SK-N-SH treated with all-trans-retinoic acid at 6 μM for 48 hours (cell line): Measurements from ENCODE around the gene DOHH.

ENCODE experiments used
- ARNTL ChIP-seq: fragments of 450-650 bp; formaldehyde crosslinking; IDR thresholded peaks from 2 replicates; pipeline ENCODE4 v1.5.0; 2020; ENCODE audit warnings: low read depth, mild to moderate bottlenecking, moderate library complexity, borderline replicate concordance
- CREB5 ChIP-seq: fragments of 250-450 bp; sonication (Bioruptor Pico); IDR thresholded peaks from 2 replicates; pipeline ENCODE4 v1.5.1; 2020; ENCODE audit warnings: low read depth, mild to moderate bottlenecking, moderate library complexity
- ESRRG ChIP-seq: fragments of 250-450 bp; sonication (Bioruptor Pico); IDR thresholded peaks from 2 replicates; pipeline ENCODE4 v1.6.1; 2021; ENCODE audit warnings: mild to moderate bottlenecking
- GLIS3 ChIP-seq: fragments of 250-450 bp; sonication (Bioruptor Pico); IDR thresholded peaks from 2 replicates; pipeline ENCODE4 v1.5.0; 2020; ENCODE audit warnings: mild to moderate bottlenecking, moderate library complexity
- ISL1 ChIP-seq: fragments of 250-450 bp; sonication (Bioruptor Pico); IDR thresholded peaks from 2 replicates; pipeline ENCODE4 v2.1.2; 2022; ENCODE audit warnings: mild to moderate bottlenecking, moderate library complexity
- PPARA ChIP-seq: fragments of 250-450 bp; sonication (Bioruptor Pico); IDR thresholded peaks from 2 replicates; pipeline ENCODE4 v1.5.0; 2020; ENCODE audit warnings: mild to moderate bottlenecking, borderline replicate concordance
- RARB ChIP-seq: fragments of 250-450 bp; sonication (Bioruptor Pico); IDR thresholded peaks from 2 replicates; pipeline ENCODE4 v1.8.0; 2021; ENCODE audit warnings: mild to moderate bottlenecking, moderate library complexity
- SNAI2 ChIP-seq: fragments of 250-450 bp; sonication (Bioruptor Pico); IDR thresholded peaks from 2 replicates; pipeline ENCODE4 v1.5.0; 2020; ENCODE audit warnings: mild to moderate bottlenecking, moderate library complexity
- ZFP3 ChIP-seq: fragments of 250-450 bp; sonication (Bioruptor Pico); IDR thresholded peaks from 2 replicates; pipeline ENCODE4 v1.5.0; 2020; ENCODE audit warnings: mild to moderate bottlenecking, moderate library complexity
- ZFP30 ChIP-seq: fragments of 450-650 bp; formaldehyde crosslinking; IDR thresholded peaks from 2 replicates; pipeline ENCODE4 v1.5.0; 2022; ENCODE audit warnings: mild to moderate bottlenecking, moderate library complexity
- ZNF8 ChIP-seq: fragments of 450-650 bp; formaldehyde crosslinking; IDR thresholded peaks from 2 replicates; pipeline ENCODE4 v1.5.0; 2020; ENCODE audit warnings: mild to moderate bottlenecking, moderate library complexity
- TF ChIP-seq, protein P1 (sequence below): fragments of 250-450 bp; sonication (Bioruptor Pico); IDR thresholded peaks from 2 replicates; pipeline ENCODE4 v1.8.0; 2020; ENCODE audit warnings: mild to moderate bottlenecking, moderate library complexity, borderline replicate concordance

DNA sequence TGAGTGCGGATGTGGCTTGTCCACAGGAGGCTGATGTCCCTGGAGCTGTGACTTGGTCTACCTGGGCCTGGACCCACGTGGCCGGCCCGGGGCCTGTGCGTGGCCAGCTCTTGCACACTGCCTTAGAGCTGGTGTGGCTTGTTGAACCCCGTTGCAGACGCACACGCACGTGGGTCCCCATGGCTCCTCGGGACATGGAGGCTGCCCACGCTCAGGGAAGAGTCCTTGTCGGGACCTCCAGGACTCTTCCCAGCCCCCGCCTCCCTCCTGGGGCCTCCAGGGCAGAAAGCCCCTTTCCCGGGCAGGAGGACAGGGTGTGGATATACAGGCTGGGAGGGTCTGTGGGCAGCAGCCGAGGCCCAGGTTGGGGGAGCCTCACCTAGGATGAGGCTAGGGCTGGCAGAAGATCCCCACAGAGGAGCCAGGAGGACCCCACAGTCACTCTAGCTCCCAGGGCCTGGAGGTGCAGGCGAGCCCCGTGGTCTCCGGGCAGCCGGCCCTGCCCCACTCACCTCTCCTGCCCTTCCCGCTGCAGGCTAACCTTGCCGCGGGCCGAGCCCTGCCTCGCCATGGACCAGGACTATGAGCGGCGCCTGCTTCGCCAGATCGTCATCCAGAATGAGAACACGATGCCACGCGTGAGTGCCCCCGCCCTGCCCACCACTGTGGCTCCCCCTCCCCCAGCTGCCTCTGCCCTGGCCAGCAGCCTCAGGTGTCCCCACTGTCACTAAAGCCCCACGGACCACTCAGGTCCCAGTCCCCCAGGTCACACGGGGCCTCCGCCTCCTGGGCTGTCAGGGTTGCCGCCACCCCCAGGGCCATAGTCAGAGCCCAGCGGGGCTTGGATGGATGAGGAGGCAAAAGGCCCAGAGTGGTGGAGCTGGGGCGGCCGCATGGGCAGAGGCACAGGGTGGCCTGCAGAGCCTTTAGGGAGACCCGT lies 22.2 kb upstream of the DOHH start:
- TF ChIP-seq ARNTL (CRISPR knock-in tag) (no peak), ZFP3 (CRISPR knock-in tag) (no peak), ZNF8 (CRISPR knock-in tag) (no peak), ESRRG (CRISPR knock-in tag) (no peak), SNAI2 (no peak), PPARA (no peak), ZFP30 (CRISPR knock-in tag) (no peak), ISL1 (CRISPR knock-in tag) (no peak), CREB5 (CRISPR knock-in tag) (no peak), RARB (CRISPR knock-in tag) (no peak), GLIS3 (CRISPR knock-in tag) (no peak)
- TF ChIP-seq, protein P1, sequence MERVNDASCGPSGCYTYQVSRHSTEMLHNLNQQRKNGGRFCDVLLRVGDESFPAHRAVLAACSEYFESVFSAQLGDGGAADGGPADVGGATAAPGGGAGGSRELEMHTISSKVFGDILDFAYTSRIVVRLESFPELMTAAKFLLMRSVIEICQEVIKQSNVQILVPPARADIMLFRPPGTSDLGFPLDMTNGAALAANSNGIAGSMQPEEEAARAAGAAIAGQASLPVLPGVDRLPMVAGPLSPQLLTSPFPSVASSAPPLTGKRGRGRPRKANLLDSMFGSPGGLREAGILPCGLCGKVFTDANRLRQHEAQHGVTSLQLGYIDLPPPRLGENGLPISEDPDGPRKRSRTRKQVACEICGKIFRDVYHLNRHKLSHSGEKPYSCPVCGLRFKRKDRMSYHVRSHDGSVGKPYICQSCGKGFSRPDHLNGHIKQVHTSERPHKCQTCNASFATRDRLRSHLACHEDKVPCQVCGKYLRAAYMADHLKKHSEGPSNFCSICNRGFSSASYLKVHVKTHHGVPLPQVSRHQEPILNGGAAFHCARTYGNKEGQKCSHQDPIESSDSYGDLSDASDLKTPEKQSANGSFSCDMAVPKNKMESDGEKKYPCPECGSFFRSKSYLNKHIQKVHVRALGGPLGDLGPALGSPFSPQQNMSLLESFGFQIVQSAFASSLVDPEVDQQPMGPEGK, result no peak
